Astrocyte (in vitro differentiated cells and primary cell): Measurements from ENCODE around the gene RETREG3. TPM values are rescaled to one million over a fixed set of nuclear protein-coding genes. Genes with fewer than 3 reads are reported as not detected.
A peak's percentile ranks its signal among the peaks of the same experiment; 100 is the strongest.

Source experiments
- DNase-seq: peaks from one replicate; pipeline ENCODE4 v3.0.0-alpha.2; 2010; ENCODE audit warnings: low read depth
- FAIRE-seq: peaks from 2 replicates; lab custom pipeline; 2011; peaks lifted over from hg19 to GRCh38; lab: Jason Lieb, UNC
- H2AFZ ChIP-seq: 2 replicates; pipeline ENCODE4 v1.6.0; 2012; ENCODE audit warnings: low read depth, low read length, inconsistent platforms
- H3K27ac ChIP-seq: 2 replicates; pipeline ENCODE4 v1.5.1; 2011; ENCODE audit warnings: low read depth, low read length, inconsistent platforms
- H3K27me3 ChIP-seq: 2 replicates; pipeline ENCODE4 v1.6.0; 2011; ENCODE audit warnings: low read length, inconsistent platforms; ENCODE audit not compliant: insufficient read depth
- H3K36me3 ChIP-seq: 2 replicates; pipeline ENCODE4 v1.5.1; 2011; ENCODE audit warnings: low read length, inconsistent platforms; ENCODE audit not compliant: insufficient read depth
- H3K4me1 ChIP-seq: 2 replicates; pipeline ENCODE4 v1.5.1; 2011; ENCODE audit warnings: low read length, inconsistent platforms; ENCODE audit not compliant: insufficient read depth
- H3K4me2 ChIP-seq: 2 replicates; pipeline ENCODE4 v1.6.0; 2012; ENCODE audit warnings: low read length, inconsistent platforms
- H3K4me3 ChIP-seq: 2 replicates; pipeline ENCODE4 v1.5.1; 2011; ENCODE audit warnings: low read depth, mild to moderate bottlenecking, low read length, inconsistent platforms; ENCODE audit not compliant: insufficient read depth
- H3K79me2 ChIP-seq: 2 replicates; pipeline ENCODE4 v1.6.0; 2012; ENCODE audit warnings: mild to moderate bottlenecking, low read length, inconsistent platforms; ENCODE audit not compliant: insufficient read depth
- H3K9ac ChIP-seq: 2 replicates; pipeline ENCODE4 v1.6.0; 2012; ENCODE audit warnings: mild to moderate bottlenecking, low read length, inconsistent platforms
- H3K9me3 ChIP-seq: 2 replicates; pipeline ENCODE4 v1.5.1; 2012; ENCODE audit warnings: low read depth, mild to moderate bottlenecking, low read length, inconsistent platforms; ENCODE audit not compliant: insufficient read depth
- H4K20me1 ChIP-seq: 2 replicates; pipeline ENCODE4 v1.6.0; 2012; ENCODE audit warnings: low read length, inconsistent platforms; ENCODE audit not compliant: insufficient read depth
- H3K27ac Mint-ChIP-seq: one replicate; pipeline ENCODE4 v1.8.0; 2021; ENCODE audit warnings: mild to moderate bottlenecking, mixed read lengths; ENCODE audit not compliant: unreplicated experiment
- H3K27me3 Mint-ChIP-seq: one replicate; pipeline ENCODE4 v1.8.0; 2021; ENCODE audit warnings: low read depth, mixed read lengths; ENCODE audit not compliant: unreplicated experiment
- H3K36me3 Mint-ChIP-seq: one replicate; pipeline ENCODE4 v1.8.0; 2021; ENCODE audit warnings: low read depth, mixed read lengths; ENCODE audit not compliant: unreplicated experiment
- H3K4me1 Mint-ChIP-seq: one replicate; pipeline ENCODE4 v1.8.0; 2021; ENCODE audit warnings: low read depth, mixed read lengths; ENCODE audit not compliant: unreplicated experiment
- H3K4me3 Mint-ChIP-seq: one replicate; pipeline ENCODE4 v1.8.0; 2021; ENCODE audit warnings: mild to moderate bottlenecking, moderate library complexity, mixed read lengths; ENCODE audit not compliant: unreplicated experiment
- H3K9me3 Mint-ChIP-seq: one replicate; pipeline ENCODE4 v1.8.0; 2021; ENCODE audit warnings: mild to moderate bottlenecking, mixed read lengths; ENCODE audit not compliant: unreplicated experiment
- EZH2 ChIP-seq: IDR thresholded peaks from 2 replicates; pipeline ENCODE4 v1.6.1; 2012; ENCODE audit warnings: mild to moderate bottlenecking, low read length, inconsistent platforms; ENCODE audit not compliant: insufficient read depth
- total RNA-seq: library from RNA; stranded (reverse); gene quantifications from 2 replicates; pipeline ENCODE4 v1.2.1, GENCODE V29; 2021
- TF ChIP-seq, protein P1 (sequence below): IDR thresholded peaks from 2 replicates; pipeline ENCODE4 v1.5.1; 2011; ENCODE audit warnings: low read depth, mild to moderate bottlenecking, inconsistent platforms, low read length, moderate library complexity; ENCODE audit not compliant: insufficient read depth

RETREG3 gene
- total RNA-seq, 1 donor from 2014 or later: 54.3 TPM

- no peaks in the 10 kb centered on the region for H3K27me3 ChIP-seq
- Mint-ChIP-seq H3K4me3 (peak overlapping the region; percentile 79), H3K4me1 (peaks cover 13% of the 10 kb centered on the region), H3K27ac (peak overlapping the region; percentile 22), H3K27me3 (no peaks in the 10 kb centered on the region), H3K9me3 (no peaks in the 10 kb centered on the region), H3K36me3 (peaks cover 5% of the 10 kb centered on the region)
- H2AFZ ChIP-seq: peak overlapping the region; percentile 78
- peaks cover 11% of the 10 kb centered on the region for H3K4me1 ChIP-seq
- peak overlapping the region; percentile 41 for H3K27ac ChIP-seq
- peak overlapping the region; percentile 89 for H3K4me2 ChIP-seq
- no peaks in the 10 kb centered on the region for H4K20me1 ChIP-seq
- DNase-seq (no peak), FAIRE-seq (no peak)
- no peaks in the 10 kb centered on the region for H3K36me3 ChIP-seq
- no peak for TF ChIP-seq EZH2
- TF ChIP-seq, protein P1, sequence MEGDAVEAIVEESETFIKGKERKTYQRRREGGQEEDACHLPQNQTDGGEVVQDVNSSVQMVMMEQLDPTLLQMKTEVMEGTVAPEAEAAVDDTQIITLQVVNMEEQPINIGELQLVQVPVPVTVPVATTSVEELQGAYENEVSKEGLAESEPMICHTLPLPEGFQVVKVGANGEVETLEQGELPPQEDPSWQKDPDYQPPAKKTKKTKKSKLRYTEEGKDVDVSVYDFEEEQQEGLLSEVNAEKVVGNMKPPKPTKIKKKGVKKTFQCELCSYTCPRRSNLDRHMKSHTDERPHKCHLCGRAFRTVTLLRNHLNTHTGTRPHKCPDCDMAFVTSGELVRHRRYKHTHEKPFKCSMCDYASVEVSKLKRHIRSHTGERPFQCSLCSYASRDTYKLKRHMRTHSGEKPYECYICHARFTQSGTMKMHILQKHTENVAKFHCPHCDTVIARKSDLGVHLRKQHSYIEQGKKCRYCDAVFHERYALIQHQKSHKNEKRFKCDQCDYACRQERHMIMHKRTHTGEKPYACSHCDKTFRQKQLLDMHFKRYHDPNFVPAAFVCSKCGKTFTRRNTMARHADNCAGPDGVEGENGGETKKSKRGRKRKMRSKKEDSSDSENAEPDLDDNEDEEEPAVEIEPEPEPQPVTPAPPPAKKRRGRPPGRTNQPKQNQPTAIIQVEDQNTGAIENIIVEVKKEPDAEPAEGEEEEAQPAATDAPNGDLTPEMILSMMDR: no peak
- H3K4me3 ChIP-seq: peak overlapping the region; percentile 83
- H3K9ac ChIP-seq: peak overlapping the region; percentile 82
- H3K9me3 ChIP-seq: no peaks in the 10 kb centered on the region
- peaks cover 11% of the 10 kb centered on the region for H3K79me2 ChIP-seq
Measured at GRCh38 chr17:42535155-42536047, 73.8 kb downstream of the RETREG3 start.

GRCh38 chr17:42531455-42532354, 77.5 kb downstream of the RETREG3 start:
- no peak overlapping the region for H3K27ac ChIP-seq
- no peaks in the 10 kb centered on the region for H3K27me3 ChIP-seq
- no peaks in the 10 kb centered on the region for H4K20me1 ChIP-seq
- Mint-ChIP-seq H3K27ac (no peak overlapping the region), H3K4me1 (peaks cover 17% of the 10 kb centered on the region), H3K4me3 (peak overlapping the region; percentile 77), H3K27me3 (no peaks in the 10 kb centered on the region), H3K9me3 (no peaks in the 10 kb centered on the region), H3K36me3 (no peaks in the 10 kb centered on the region)
- peak overlapping the region; percentile 84 for H3K4me2 ChIP-seq
- peak overlapping the region; percentile 86 for H2AFZ ChIP-seq
- peaks cover 2% of the 10 kb centered on the region for H3K79me2 ChIP-seq
- peak overlapping the region; percentile 67 for H3K9ac ChIP-seq
- no peaks in the 10 kb centered on the region for H3K9me3 ChIP-seq
- peaks cover 11% of the 10 kb centered on the region for H3K4me1 ChIP-seq
- DNase-seq (no peak), FAIRE-seq (no peak)
- H3K4me3 ChIP-seq: peak overlapping the region; percentile 61
- H3K36me3 ChIP-seq: no peaks in the 10 kb centered on the region
- no peak for TF ChIP-seq EZH2
- TF ChIP-seq, protein P1: peak; percentile 16
